Thyroid gland (tissue), 4 donors: Measurements from ENCODE around the gene VWCE. TPM values are rescaled to one million over a fixed set of nuclear protein-coding genes. Genes with fewer than 3 reads are reported as not detected.

ENCODE experiments used
- DNase-seq, 2 donors: peaks; one replicate each; pipeline ENCODE4 v3.0.0-alpha.2; 2019
- H3K27ac ChIP-seq, 3 donors: fragments of 200-600 bp; sonication (generic); 1 replicate in 2 of 3; 2 replicates in 1 of 3; pipeline ENCODE4 v1.5.1; 2016 to 2019; ENCODE audit warnings: mild to moderate bottlenecking in 1 of 3, moderate library complexity in 1 of 3
- H3K27me3 ChIP-seq: fragments of 200-600 bp; sonication (generic); one replicate; pipeline ENCODE4 v1.5.1; 2019
- H3K36me3 ChIP-seq, 2 donors: fragments of 200-600 bp; sonication (generic); one replicate each; pipeline ENCODE4 v1.5.1; 2016 to 2019
- H3K4me1 ChIP-seq, 2 donors: fragments of 200-600 bp; sonication (generic); one replicate each; pipeline ENCODE4 v1.5.1; 2017 to 2019
- H3K4me3 ChIP-seq, 3 donors: fragments of 200-600 bp; sonication (generic); replicated peaks in 1 of 3; 1 replicate in 2 of 3; 2 replicates in 1 of 3; pipeline ENCODE4 v1.5.1; 2016; ENCODE audit warnings: mild to moderate bottlenecking in 1 of 3
- H3K9me3 ChIP-seq: fragments of 200-600 bp; sonication (generic); one replicate; pipeline ENCODE4 v1.5.1; 2017
- POLR2A ChIP-seq, 2 donors: fragments of 450-650 bp; IDR thresholded peaks; one replicate each; pipeline ENCODE4 v1.6.1; 2017; ENCODE audit warnings: antibody characterized with exemption in 2 of 2, mild to moderate bottlenecking in 2 of 2, moderate library complexity in 1 of 2
- WGBS, 2 donors: methylation state at CpG; one replicate each; pipeline ENCODE4 v1.1.5; 2017; 5-methylcytosine and 5-hydroxymethylcytosine counted together
- intact Hi-C: fragments of 100-400 bp; cut with DNase I; formaldehyde crosslinking; loops from one replicate; pipeline ENCODE4 v1.15.1; 2023
- total RNA-seq, 4 donors: library from RNA; depleted of rRNA; stranded (reverse); fragments of >200 nt; gene quantifications; one replicate each; pipeline ENCODE4 v1.2.3, GENCODE V29; 2016
- TF ChIP-seq, protein P1 (sequence below), 6 experiments: fragments of 200-600 bp in 3 of 6; fragments of 450-650 bp in 3 of 6; sonication (generic) in 3 of 6; IDR thresholded peaks; one replicate each; pipeline ENCODE4 v1.5.1; 2016 to 2019; ENCODE audit warnings: antibody characterized with exemption in 6 of 6, mild to moderate bottlenecking in 2 of 6, inconsistent platforms in 1 of 6, moderate library complexity in 1 of 6

The VWCE gene
- total RNA-seq, 4 donors from 2014 or later, result 0.54 to 2.5 (median 1.0) TPM

- no peaks in the 10 kb centered on the region for H3K36me3 ChIP-seq
- no peak overlapping the region for H3K4me3 ChIP-seq
- peaks cover 9 to 18% of the 10 kb centered on the region in 2 donors for H3K4me1 ChIP-seq
- H3K9me3 ChIP-seq, result no peaks in the 10 kb centered on the region
- intact Hi-C loops, result no loop called here
- TF ChIP-seq POLR2A (IDR thresholded peaks at IDR 0.05), result no peak
- TF ChIP-seq, protein P1, sequence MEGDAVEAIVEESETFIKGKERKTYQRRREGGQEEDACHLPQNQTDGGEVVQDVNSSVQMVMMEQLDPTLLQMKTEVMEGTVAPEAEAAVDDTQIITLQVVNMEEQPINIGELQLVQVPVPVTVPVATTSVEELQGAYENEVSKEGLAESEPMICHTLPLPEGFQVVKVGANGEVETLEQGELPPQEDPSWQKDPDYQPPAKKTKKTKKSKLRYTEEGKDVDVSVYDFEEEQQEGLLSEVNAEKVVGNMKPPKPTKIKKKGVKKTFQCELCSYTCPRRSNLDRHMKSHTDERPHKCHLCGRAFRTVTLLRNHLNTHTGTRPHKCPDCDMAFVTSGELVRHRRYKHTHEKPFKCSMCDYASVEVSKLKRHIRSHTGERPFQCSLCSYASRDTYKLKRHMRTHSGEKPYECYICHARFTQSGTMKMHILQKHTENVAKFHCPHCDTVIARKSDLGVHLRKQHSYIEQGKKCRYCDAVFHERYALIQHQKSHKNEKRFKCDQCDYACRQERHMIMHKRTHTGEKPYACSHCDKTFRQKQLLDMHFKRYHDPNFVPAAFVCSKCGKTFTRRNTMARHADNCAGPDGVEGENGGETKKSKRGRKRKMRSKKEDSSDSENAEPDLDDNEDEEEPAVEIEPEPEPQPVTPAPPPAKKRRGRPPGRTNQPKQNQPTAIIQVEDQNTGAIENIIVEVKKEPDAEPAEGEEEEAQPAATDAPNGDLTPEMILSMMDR (IDR thresholded peaks at IDR 0.05), result no peak
- WGBS, 2 donors, result 66 to 72% methylated on average over 12 of the region's 12 CpGs
- H3K27ac ChIP-seq, result no peak overlapping the region
- peak; percentile 55 to 68 for DNase-seq
- H3K27me3 ChIP-seq, result no peaks in the 10 kb centered on the region
Measured at GRCh38 chr11:61279934-61280659, 15.0 kb downstream of the VWCE start.

DNA sequence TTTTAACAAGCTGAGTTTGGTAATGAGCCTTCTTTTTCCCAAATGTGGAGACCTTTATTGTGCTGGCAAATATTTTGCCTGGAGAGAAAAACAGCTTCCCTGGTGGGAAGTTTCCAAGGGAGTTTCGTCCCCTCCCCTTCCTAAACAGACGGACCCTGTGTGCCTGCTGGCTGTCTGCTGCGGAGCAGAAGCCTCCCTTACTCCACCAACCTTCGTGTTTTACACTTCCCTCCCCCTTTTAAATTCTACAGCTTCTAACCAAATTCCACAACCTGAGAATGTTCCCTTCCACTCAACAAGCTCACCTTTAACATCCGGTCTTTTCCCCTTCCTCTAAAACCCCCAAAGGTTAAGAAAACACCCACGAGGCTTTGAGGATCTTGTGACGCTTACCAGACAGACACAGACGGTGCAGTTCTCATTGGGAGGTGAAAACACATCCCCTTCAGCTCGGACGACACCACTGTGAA is 17.1 kb downstream of the VWCE start:
- H3K27me3 ChIP-seq, result no peaks in the 10 kb centered on the region
- H3K4me1 ChIP-seq, result peaks cover 18 to 37% of the 10 kb centered on the region in 2 donors
- intact Hi-C loops, result no loop called here
- TF ChIP-seq POLR2A (IDR thresholded peaks at IDR 0.05), result no peak
- TF ChIP-seq, protein P1 (IDR thresholded peaks at IDR 0.05), result no peak
- H3K4me3 ChIP-seq, result no peak overlapping the region
- DNase-seq, result no peak
- WGBS, 2 donors, result 71 to 79% methylated on average over 10 of the region's 10 CpGs
- H3K9me3 ChIP-seq, result no peaks in the 10 kb centered on the region
- H3K36me3 ChIP-seq, result no peaks in the 10 kb centered on the region
- no peak overlapping the region for H3K27ac ChIP-seq

GRCh38 chr11:61277186-61278000 is 17.7 kb downstream of the VWCE start:
- Histone ChIP-seq H3K27me3 (no peaks in the 10 kb centered on the region), H3K4me1 (peaks cover 18 to 37% of the 10 kb centered on the region in 2 donors), H3K4me3 (no peak overlapping the region), H3K36me3 (no peaks in the 10 kb centered on the region), H3K9me3 (no peaks in the 10 kb centered on the region), H3K27ac (no peak overlapping the region)
- intact Hi-C loops, result no loop called here
- WGBS, 2 donors, result 83 to 86% methylated on average over 14 of the region's 14 CpGs
- no peak for DNase-seq
- TF ChIP-seq, protein P1 (IDR thresholded peaks at IDR 0.05), result no peak
- TF ChIP-seq POLR2A (IDR thresholded peaks at IDR 0.05), result no peak

DNA sequence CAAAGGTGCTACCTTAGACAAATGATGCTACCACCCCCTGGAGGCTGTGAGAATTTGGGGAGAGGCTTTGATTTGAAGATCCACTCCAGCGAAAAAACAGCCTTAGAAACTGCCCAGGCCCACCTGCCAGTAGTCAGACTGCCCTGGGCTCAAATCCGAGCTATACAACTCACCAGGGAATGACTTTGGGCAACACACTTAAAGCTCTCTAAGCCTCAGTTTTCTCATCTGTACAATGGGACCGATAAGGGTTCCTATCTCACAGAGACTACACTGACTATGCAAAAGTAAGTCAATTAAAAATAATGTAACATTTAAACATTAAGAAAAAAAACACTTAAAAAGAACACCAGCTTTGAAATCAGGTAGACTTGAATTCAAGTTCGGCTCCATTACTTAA is 19.9 kb downstream of the VWCE start:
- intact Hi-C loops, result no loop called here
- no peak overlapping the region for H3K4me3 ChIP-seq
- no peaks in the 10 kb centered on the region for H3K27me3 ChIP-seq
- H3K36me3 ChIP-seq, result no peaks in the 10 kb centered on the region
- TF ChIP-seq POLR2A (IDR thresholded peaks at IDR 0.05), result no peak
- TF ChIP-seq, protein P1 (IDR thresholded peaks at IDR 0.05), result no peak
- no peak overlapping the region for H3K27ac ChIP-seq
- peaks cover 18 to 33% of the 10 kb centered on the region in 2 donors for H3K4me1 ChIP-seq
- 93% methylated on average over 4 of the region's 4 CpGs for WGBS, 2 donors
- no peak for DNase-seq
- H3K9me3 ChIP-seq, result no peaks in the 10 kb centered on the region

DNA sequence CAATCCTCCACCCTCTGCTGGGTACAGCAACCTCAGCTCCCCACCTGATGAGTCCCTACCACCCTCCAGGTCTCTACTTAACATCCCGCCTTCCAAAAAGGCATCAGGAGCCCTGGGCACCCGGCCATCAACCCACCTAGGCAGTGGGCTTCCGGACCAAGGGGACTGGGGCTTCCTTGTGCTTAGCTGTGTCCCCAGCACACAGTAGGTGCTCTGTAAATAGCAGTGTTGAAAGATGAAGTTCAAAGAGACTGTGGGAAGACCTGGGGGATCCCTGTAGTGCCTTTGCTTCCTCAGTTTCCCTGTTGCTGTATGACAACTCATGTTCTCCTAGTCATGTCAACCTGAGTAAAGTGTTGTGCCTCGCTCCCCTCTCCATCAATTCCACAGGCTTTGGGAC is 21.0 kb downstream of the VWCE start:
- 62 to 81% methylated on average over 4 of the region's 4 CpGs for WGBS, 2 donors
- intact Hi-C loops, result no loop called here
- DNase-seq, result no peak

More for the DNA sequence above, 21.0 kb downstream of the VWCE start:
- peak overlapping the region; percentile 1 to 65 (median 40) for H3K27ac ChIP-seq
- H3K4me1 ChIP-seq, result peaks cover 18 to 33% of the 10 kb centered on the region in 2 donors
- TF ChIP-seq POLR2A (IDR thresholded peaks at IDR 0.05), result no peak
- TF ChIP-seq, protein P1 (IDR thresholded peaks at IDR 0.05), result no peak
- H3K36me3 ChIP-seq, result no peaks in the 10 kb centered on the region
- no peaks in the 10 kb centered on the region for H3K9me3 ChIP-seq
- no peak overlapping the region for H3K4me3 ChIP-seq
- H3K27me3 ChIP-seq, result no peaks in the 10 kb centered on the region
